ENCODE measurements around the gene CSNK1A1. TPM values are rescaled to one million over a fixed set of nuclear protein-coding genes. Genes with fewer than 3 reads are reported as not detected.
"Not testable (repeated sequence)": the region's sequence is repeated elsewhere in the genome, so short reads cannot be mapped to it uniquely, and the experiment has no call there.

CSNK1A1 gene
- total and polyA plus RNA-seq, 8 donors, result 60.5 to 408 (median 178) TPM

DNA sequence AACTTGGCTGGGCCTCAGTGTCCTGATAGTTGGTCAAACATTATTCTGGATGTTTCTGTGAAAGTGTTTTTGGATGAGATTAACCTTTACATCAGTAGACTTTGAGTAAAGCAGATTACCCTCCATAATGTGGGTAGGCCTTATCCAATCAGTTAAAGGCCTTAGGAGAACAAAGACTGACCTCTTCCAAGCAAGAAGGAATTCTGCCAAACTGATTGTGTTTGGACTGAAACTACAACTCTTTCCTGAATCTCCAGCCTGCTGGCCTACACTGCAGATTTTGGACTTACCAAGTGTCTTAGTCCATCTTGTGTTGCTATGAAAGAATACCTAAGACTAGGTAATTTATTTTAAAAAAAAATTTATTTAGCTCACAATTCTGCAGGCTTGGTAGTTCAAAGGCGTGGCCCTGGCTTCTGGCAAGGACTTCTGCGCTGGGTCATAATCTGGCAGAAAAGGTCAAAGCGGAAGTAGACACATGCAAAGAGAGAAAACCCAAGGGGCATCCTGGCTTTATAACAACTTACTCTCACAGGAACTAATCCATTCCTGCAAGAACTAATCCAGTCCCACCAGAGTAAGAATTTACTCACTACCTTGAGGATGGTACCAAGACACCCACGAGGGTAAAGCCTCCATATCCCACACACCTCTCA lies 21.5 kb upstream of the CSNK1A1 start:
- no peak for TF ChIP-seq EP300 (IDR thresholded peaks at IDR 0.05)
- Histone ChIP-seq H3K36me3 (no peaks in the 10 kb centered on the region), H3K4me1 (peaks cover 5 to 40% (median 33%) of the 10 kb centered on the region in 4 donors), H3K27ac (peak overlapping the region; percentile 35 to 80 (median 64)), H3K9me3 (no peaks in the 10 kb centered on the region), H3K27me3 (no peaks in the 10 kb centered on the region), H3K4me3 (no peak overlapping the region)
- DNase-seq, result no peak
- intact Hi-C loops (cut with DNase I; ENCODE audit: low total_unique reads), result no loop called here
- WGBS, 5 donors, result 39 to 63% (median 53%) methylated on average over 4 of the region's 4 CpGs

DNA sequence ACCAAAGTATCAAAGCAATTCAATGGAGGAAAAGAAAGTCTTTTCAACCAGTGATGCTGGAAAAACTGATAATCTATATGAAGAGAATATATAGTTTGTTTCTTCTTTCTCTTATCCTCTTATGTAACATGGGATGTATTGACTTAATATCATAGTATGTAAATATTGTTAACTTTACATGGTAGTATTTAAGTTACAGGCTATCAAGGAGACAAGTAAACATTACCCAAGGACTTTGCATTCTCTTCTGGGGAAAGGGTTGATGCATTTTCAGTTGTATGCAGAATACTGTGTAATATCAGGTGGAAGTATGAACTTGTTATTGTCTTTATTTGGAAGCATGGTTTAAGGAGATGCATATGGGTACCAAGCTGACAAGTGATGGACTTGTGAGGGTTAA lies 20.9 kb upstream of the CSNK1A1 start:
- no peak for DNase-seq
- H3K4me1 ChIP-seq, result peaks cover 5 to 40% (median 31%) of the 10 kb centered on the region in 4 donors
- H3K36me3 ChIP-seq, result no peaks in the 10 kb centered on the region
- no peaks in the 10 kb centered on the region for H3K9me3 ChIP-seq
- peak overlapping the region in 4 of 5 donors; percentile 35 to 80 (median 66) for H3K27ac ChIP-seq
- H3K27me3 ChIP-seq, result no peaks in the 10 kb centered on the region
- no peak overlapping the region for H3K4me3 ChIP-seq
- intact Hi-C loops (cut with DNase I; ENCODE audit: low total_unique reads), result no loop called here
- no peak for TF ChIP-seq CTCF (IDR thresholded peaks at IDR 0.05)
- TF ChIP-seq EP300 (IDR thresholded peaks at IDR 0.05), result no peak
- TF ChIP-seq POLR2AphosphoS5 (IDR thresholded peaks at IDR 0.05), result no peak
- TF ChIP-seq POLR2A (IDR thresholded peaks at IDR 0.05), result no peak

DNA sequence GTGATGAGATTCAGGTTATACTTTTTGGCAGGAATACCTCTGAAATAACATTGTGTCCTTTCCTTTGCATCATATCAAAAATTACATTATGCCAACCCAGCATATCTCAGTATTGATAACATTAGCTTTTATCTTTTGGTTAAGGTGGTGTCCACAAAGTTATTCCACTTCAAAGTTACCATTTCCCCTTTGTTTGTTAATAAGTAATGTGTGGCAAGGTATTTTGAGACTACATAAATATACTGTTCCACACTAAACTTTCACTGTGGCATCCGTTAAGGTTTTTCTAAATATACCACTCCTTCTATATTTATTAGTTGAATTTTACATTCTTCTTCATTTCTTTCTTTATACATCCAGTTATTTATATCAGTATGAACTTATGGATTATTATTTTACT lies 16.0 kb upstream of the CSNK1A1 start:
- no peaks in the 10 kb centered on the region for H3K36me3 ChIP-seq
- no peak overlapping the region for H3K27ac ChIP-seq
- TF ChIP-seq CTCF (IDR thresholded peaks at IDR 0.05) (no peak), POLR2AphosphoS5 (IDR thresholded peaks at IDR 0.05) (no peak)
- no peak for DNase-seq
- no peaks in the 10 kb centered on the region for H3K9me3 ChIP-seq
- H3K4me1 ChIP-seq, result peaks cover 2 to 41% (median 22%) of the 10 kb centered on the region in 4 donors
- intact Hi-C loops (cut with DNase I; ENCODE audit: low total_unique reads), result loop anchor here (10.0 kb wide), 1 partner anchor 182 kb away; no protein-coding TSS in a partner anchor
- no peaks in the 10 kb centered on the region for H3K27me3 ChIP-seq
- H3K4me3 ChIP-seq, result no peak overlapping the region
- WGBS, 5 donors, result 30 to 42% (median 34%) methylated on average over 1 of the region's 1 CpG

DNA sequence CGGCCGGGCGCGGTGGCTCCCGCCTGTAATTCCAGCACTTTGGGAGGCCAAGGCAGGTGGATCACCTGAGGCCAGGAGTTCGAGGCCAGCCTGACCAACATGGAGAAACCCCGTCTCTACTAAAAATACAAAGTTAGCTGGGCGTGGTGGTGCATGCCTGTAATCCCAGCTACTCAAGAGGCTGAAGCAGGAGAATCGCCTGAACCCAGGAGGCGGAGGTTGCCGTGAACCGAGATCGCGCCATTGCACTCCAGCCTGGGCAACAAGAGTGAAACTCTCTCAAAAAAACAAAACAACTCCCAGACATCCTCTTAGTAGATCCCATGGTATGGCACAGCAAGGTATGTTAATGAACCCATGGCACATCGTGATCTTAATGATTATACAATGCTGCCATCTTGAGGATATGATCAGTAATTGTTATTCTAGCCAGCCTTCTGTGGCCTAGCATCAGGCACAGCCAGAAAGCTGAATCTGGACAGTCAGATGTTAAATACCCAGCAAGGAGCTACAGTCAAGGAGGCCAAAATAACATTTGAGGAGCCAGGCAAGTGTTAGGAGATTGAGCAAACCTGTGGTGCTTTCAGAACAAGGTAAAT lies 13.4 kb upstream of the CSNK1A1 start:
- peak in 2 of 3 donors; percentile 8 to 53 for TF ChIP-seq POLR2AphosphoS5 (IDR thresholded peaks at IDR 0.05)
- peak in 5 of 7 experiments; percentile 40 to 81 (median 71) for TF ChIP-seq CTCF (IDR thresholded peaks at IDR 0.05)
- 46 to 54% (median 47%) methylated on average over 15 of the region's 15 CpGs for WGBS, 5 donors
- Histone ChIP-seq H3K27ac (peak overlapping the region in 2 of 5 donors; percentile 46 to 87), H3K4me1 (peaks cover 6 to 50% (median 32%) of the 10 kb centered on the region in 4 donors), H3K4me3 (peak overlapping the region in 1 of 4 donors; percentile 12)
- H3K27me3 ChIP-seq, H3K9me3 ChIP-seq, H3K36me3 ChIP-seq: not testable (repeated sequence)
- peak in 1 of 2 donors; percentile 87 for DNase-seq
- intact Hi-C loops (cut with DNase I; ENCODE audit: low total_unique reads), result loop anchor here (10.0 kb wide), 1 partner anchor 180 kb away; no protein-coding TSS in a partner anchor

- no peak for TF ChIP-seq EP300 (IDR thresholded peaks at IDR 0.05)
- no peak for TF ChIP-seq POLR2A (IDR thresholded peaks at IDR 0.05)
- TF ChIP-seq POLR2AphosphoS5 (IDR thresholded peaks at IDR 0.05), result no peak
- no peak for TF ChIP-seq CTCF (IDR thresholded peaks at IDR 0.05)
- no peaks in the 10 kb centered on the region for H3K27me3 ChIP-seq
- 54 to 64% (median 59%) methylated on average over 2 of the region's 2 CpGs for whole genome bisulfite sequencing, 5 donors
- no peak overlapping the region for H3K4me3 ChIP-seq
- no peaks in the 10 kb centered on the region for H3K36me3 ChIP-seq
- intact Hi-C loops (cut with DNase I; ENCODE audit: low total_unique reads), result loop anchor here (10.0 kb wide), 1 partner anchor 179 kb away; no protein-coding TSS in a partner anchor
- H3K4me1 ChIP-seq, result peaks cover 6 to 50% (median 32%) of the 10 kb centered on the region in 4 donors
- H3K9me3 ChIP-seq, result no peaks in the 10 kb centered on the region
- H3K27ac ChIP-seq, result peak overlapping the region in 4 of 5 donors; percentile 69 to 87 (median 82)
- DNase-seq, result no peak
Measured at GRCh38 chr5:149563466-149563865, 12.2 kb upstream of the CSNK1A1 start.
